Right ventricle myocardium inferior (tissue), 1 donor: ENCODE data around the gene NDUFS6. TPM values are rescaled to one million over a fixed set of nuclear protein-coding genes. Genes with fewer than 3 reads are reported as not detected.
A peak's percentile ranks its signal among the peaks of the same experiment; 100 is the strongest.

ENCODE experiments used
- ATAC-seq: fragments of 200-7000 bp; cut with Tn5 transposase; one replicate; pipeline ENCODE4 v1.9.1; 2020; ENCODE audit warnings: mild to moderate bottlenecking, moderate library complexity
- DNase-seq: peaks from one replicate; pipeline ENCODE4 v3.0.0; 2021; ENCODE audit errors: missing footprints
- intact Hi-C: fragments of 100-400 bp; cut with DNase I; formaldehyde crosslinking; loops from one replicate; pipeline ENCODE4 v1.11.0; 2022
- long read RNA-seq: library from polyadenylated mRNA; unstranded; transcript quantifications from one replicate; pipeline ENCODE4 v2.0.0, GENCODE V29; 2021
- total RNA-seq: library from RNA; stranded (reverse); fragmentation: NEBNext Ultra II Directional; extraction: Animal tissue kit (Norgen Biotek cat#: 25700); gene quantifications from one replicate; pipeline ENCODE4 v1.2.1, GENCODE V29; 2021
- donor health status: DM: no; HTN: yes; CAD: no; lungs with severe emphysema.

Gene NDUFS6
- total RNA-seq, result 134 TPM
- long read RNA-seq, transcript NDUFS6-201 (4 exons, 1,082 nt), result major isoform, 64 of 102 reads
- long read RNA-seq, partial matches to known transcripts, result 35 of 102 reads
- long read RNA-seq, other reads (novel, unspliced or antisense), result 3 of 102 reads

DNA sequence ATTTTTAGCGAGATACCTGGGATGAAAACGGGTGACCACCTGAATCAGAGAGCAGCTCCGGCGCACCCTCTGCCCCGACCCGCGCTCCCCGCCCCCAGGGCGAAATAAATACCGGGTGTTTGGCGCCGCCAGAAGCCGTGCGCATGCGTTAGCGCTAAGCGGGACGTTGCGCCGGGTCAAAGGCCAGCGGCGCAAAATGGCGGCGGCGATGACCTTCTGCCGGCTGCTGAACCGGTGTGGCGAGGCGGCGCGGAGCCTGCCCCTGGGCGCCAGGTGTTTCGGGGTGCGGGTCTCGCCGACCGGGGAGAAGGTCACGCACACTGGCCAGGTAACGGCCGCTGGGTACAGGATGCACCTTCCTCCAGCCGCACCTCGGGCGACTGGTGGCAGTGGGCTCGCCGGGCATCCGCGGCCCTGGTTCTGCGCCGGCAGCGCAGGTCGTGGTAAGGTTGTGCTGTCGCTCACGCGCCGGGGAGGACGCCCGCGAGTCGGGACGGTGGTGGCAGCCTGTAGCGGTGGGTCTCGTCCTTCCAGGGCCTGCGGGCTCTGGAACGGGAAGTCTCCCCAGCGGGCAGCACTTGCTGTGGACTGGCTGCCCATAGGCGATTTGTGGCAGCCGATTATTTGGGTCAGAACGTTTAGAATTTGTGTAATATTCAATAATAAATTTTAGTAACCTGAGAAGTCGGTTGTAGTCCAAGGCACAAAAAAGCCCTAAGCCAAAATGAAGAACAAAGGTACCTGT, at the start of gene NDUFS6:
Gene NDUFS6, plus strand, starts transcription at position 186 of the 745 bp plus-strand sequence. Its CDS starts 11 bp downstream, at position 197.
- DNase-seq, result peak; percentile 94
- intact Hi-C loops, result loop anchor here (2.0 kb wide), 2 partner anchors 39 to 145 kb away; no protein-coding TSS in a partner anchor
- ATAC-seq, result peak; percentile 74

DNA sequence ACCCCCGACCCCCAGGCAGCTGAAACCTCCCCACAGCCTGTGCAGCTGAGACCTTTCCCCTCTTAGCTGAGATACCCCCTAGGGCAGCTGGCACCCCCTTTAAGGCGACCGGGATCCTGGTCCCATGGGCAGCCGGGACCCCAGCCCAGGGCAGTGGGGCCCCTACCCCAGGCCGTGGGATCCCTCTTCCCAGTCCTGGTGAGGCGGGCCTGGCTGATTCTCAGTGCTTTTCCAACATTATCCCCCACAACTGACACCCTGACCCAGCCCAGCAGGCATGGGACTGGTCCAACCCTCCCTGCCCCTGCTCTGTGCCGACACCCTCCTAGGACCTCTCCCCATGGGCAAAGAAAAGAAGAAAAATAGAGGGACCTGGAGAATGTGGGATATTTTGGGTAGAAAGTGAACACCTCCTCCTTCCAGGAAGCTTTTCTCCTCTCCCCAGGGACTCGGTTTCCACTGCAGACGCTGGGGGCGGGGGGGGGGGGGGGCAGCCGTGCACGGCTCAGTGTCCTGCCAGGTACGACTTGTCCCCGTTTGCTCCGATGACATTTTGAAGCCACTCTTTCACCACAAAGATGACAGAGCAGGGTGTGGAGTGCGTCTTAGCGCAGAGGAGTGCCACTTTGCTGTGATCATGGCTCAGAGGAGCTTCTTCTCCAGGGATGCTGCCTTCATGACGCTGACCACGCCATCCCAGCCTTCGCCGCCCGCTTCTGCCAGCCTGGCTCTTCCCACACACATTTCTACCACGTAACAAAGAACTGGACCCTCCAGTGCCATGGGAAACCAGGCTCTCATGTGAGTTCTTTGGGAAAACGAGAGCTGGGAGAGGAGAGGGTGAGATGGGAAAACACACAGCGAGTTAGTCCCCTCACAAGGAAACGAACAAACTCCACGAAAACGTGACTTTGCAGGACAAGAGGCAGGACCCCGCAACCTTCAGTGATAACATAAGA, 49.1 kb upstream of the NDUFS6 start:
- ATAC-seq (no peak), DNase-seq (no peak)
- intact Hi-C loops, result no loop called here

DNA sequence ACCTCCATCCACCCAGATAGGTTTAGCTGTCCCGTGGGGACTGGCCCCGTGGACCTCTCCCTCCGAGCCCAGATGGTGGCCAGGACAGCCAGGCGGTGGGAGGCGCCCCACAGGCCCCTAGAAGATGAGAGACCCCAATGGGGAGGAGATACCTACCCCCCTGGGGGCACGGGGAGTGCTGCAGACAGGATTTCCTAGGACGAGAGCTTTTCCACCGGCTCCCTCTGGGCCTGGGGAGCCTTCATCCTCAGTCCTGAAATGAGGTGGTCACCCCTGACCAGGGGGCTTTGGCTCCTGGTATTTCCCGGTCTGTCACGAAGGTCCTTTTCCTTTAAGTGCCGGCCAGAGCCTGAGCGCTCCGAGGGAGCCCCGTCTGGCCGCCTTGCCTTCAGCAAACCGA, 48.3 kb upstream of the NDUFS6 start:
- intact Hi-C loops, result no loop called here
- ATAC-seq (no peak), DNase-seq (no peak)

DNA sequence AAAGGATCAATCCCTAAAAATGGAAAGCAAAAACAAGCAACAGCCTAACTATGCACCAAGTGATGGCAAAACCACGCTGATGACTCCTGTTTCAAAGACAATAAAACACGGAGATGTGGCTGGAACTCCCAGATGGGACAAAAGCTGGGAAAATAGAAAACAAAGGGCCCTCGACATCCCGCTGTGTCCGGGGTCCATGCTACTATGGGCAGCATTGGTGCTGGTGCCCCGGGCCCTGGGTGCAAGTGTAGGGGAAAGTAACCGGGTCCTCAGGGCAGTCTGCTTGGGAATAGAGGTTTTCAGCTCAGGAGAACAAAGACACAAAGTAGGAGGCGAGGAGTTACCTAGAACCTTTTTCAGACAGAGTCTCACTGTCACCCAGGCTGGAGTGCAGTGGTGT, 47.7 kb upstream of the NDUFS6 start:
- ATAC-seq, result no peak
- DNase-seq, result no peak
- intact Hi-C loops, result no loop called here

DNA sequence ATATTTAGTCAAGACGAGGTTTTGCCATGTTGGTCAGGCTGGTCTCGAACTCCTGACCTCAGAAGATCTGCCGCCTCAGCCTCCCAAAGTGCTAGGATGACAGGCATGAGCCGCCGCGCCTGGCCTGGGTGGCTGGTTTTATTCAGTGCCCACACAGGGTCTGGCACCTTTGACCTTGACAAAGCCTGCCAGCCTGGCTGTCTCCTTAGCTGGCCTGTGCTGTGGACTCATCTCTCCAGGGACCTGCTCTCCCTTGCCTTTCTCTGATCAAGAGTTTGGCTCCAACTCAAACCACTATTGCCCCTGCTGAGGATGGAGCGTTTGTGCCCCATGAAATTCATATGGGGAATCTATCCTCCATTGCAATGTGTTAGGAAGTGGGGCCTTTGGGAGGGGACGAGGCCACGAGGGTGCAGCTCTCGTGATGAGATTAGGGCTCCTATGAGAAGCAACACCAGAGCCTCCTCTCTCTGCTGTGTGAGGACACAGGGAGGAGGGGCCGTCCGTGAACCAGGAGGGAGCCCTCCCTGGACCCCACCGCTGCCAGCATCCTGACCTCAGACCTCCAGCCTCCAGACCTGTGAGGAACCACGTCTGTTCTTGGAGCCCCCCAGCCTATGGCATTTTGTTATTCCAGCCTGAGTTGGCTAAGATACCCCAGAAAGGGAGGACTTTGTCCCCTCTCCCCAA, 46.5 kb upstream of the NDUFS6 start:
- DNase-seq, result no peak
- ATAC-seq, result no peak
- intact Hi-C loops, result no loop called here

DNA sequence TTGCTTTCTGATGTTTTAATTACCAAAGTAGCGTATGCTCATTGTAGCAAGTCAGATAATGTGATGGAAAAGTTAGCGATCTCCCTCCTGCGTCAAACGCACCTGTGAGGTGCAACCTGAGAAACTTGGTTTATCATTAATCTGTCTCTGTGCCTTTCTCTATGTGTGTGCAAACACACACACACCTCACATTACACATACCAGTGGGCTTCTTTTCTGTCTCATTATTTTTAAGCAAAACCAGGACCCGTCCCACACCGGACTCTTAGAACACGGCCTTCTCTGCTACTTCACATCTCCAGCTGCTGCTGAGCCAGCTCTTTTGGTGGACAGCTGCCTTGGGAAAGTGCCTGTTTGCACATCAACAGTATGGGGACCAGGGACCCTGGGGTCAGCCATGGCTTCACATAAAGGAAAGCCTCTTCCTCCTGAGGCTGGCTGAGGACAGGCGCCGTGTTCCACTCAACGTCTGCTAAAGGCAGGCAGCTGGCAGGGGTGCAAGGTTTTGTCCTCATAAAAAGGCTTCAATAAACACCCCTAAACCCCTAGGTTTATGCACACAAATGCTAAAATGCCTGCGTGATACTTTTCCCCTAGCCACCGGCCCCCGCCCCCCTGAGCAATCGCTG, 45.8 kb upstream of the NDUFS6 start:
- ATAC-seq (no peak), DNase-seq (no peak)
- intact Hi-C loops, result no loop called here

DNA sequence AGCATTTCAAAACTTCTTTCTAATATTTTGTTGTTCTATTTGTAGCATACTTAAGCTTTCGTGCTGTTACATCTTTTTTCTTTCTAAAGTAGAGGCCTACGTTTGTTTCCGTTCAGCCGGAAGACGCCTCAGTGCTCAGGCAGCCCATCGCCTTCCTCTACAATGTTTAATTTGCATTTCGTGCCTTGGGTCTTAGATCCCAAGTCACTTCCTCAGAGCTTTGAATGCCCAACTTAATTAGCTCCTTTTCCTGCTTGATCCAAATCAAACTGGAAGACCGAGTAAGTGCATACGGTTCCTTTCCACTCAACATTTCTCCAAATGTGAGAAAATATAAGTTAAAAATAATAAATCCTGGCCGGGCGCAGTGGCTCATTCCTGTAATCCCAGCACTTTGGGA, 44.7 kb upstream of the NDUFS6 start:
- ATAC-seq, result no peak
- DNase-seq, result no peak
- intact Hi-C loops, result no loop called here

DNA sequence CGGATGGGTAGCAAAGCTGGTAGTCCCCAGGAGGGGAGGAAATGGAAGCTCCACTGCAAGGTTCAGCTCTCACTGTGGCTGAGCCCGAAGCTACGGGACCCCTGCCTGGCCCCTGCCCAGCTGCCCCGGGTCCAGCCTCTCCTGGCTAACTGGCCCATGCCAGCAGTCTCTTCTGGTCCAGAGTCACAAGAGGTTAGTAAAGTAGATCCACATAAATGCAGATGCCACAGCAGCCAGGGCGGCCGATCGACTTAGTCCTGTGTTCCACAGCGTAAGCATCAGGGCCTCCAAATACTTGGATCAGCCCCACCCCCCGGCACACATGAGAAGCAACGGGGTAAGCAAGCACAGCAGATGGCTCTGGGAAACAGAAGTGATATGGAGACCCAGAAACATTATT, 43.7 kb upstream of the NDUFS6 start:
- ATAC-seq, result no peak
- no peak for DNase-seq
- intact Hi-C loops, result no loop called here

DNA sequence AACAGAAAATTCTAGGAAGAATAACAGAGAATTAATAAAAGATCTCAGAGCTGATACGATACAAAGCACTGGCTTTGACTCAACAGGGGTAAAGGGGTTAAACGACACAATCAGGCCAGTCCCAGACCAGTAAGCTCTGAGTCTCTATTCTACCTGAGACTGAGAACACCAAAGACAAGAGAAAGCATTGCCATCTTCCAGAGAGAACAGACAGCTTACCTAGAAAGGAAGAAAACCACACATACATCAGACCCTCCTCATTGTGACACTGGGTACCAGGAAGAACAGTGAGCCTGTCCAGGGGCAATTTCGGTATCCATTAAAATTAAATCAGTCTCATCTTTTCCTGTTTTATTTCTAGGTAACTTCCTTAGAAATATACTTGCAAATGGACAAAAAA, 42.6 kb upstream of the NDUFS6 start:
- ATAC-seq (no peak), DNase-seq (no peak)
- intact Hi-C loops, result no loop called here

DNA sequence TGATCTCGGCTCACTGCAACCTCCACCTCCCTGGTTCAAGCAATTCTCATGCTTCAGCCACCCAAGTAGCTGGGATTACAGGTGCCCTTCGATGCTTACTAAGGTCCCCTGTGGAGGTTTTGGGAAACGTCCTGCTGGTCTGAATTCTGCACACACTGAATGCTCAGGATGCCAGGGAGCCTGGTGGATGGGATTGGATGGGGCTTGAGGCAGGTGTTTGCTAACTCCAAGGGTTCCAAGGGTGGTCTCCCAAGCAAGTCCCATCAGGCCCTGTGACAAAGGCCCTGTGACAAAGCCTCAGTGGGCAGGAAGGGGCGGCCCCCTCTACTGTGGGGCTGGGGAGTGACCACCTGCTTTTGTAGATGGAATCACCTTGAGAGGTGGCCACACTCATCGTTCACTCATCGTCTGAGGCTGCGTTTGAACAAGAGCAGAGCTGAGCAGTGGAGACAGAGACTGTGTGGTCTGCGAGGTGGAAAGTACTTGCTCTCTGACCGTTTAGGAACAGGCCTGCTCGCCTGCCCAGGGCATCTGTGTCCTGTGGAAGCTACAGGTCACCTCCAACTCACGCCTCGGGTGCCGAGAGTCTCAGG, 41.7 kb upstream of the NDUFS6 start:
- no peak for ATAC-seq
- intact Hi-C loops, result no loop called here

DNA sequence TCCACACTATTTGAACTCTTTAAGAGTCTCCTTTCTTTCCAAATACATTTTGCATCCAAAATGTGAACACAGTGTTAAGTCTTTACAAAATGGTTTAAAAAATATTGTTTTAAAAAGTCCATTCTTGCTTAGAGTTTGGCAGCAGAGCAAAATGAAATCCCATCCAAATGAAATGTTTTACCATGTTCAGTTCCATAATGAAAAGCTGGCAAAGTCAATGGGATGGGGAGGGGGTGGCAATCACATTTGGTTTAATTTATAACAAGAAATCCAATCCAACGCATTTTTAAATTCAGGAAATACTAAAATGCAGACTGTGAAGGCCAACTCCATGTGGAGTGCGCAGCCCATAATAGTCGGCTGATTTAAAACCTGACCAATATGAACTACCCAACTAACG, 41.0 kb upstream of the NDUFS6 start:
- intact Hi-C loops, result loop anchor here (5.0 kb wide), 1 partner anchor 277 kb away; no protein-coding TSS in a partner anchor
- ATAC-seq (no peak), DNase-seq (no peak)

More for the DNA sequence above, 41.7 kb upstream of the NDUFS6 start:
- no peak for DNase-seq

DNA sequence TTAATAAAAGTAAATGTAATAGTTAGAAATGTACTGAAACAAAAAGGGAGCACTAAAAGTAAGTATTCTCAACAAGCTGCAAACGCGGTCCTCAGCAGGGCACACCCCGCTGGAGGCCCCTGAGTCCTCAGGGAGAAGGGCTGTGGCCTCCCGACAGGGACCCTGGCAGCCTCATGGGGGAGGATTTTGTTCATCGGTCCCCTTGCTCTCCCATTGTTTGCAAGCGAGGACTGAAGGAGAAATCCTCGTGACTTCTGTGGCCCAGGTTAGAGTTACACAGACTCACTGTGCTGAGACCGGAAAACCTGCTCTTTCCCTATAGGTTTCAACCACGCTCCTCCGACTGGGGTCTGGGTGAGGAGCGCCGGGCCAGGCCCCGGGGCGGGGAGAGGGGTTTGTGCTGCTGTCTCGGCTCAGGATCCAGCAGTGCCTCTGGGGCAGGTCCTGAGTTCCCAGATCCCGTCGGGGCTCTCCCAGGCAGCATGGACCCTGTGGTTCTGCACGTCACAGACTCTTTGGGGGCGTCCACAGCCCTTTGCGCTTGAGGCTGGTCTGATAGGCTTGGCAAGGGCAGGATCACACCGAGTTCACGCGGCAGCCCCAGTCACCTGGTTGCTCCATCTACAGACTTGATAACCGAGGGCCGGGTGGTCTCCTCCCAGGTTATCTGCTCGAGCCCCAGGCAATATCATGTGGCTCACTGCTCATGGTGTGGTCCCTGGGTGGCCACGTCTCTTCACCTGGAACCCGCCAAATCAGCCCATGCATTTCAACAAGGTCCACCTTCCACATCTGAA, 40.4 kb upstream of the NDUFS6 start:
- DNase-seq (no peak), ATAC-seq (no peak)
- intact Hi-C loops, result loop anchor here (5.0 kb wide), 1 partner anchor 276 kb away; no protein-coding TSS in a partner anchor

DNA sequence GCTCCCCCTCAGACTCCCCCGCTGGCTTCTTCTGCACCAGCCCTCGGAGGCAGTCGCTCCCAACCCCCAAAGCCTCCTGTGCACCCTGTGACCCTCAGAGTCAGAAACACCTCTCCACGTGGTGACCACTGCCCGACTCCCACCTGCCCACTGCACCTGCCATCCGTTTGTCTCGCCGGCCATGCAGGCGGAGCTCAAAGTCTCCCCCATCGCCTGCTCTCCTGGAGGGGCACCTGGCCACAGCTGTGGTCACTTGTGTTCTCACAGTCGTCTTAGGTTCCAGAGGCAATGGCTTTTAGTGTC, 39.8 kb upstream of the NDUFS6 start:
- intact Hi-C loops, result loop anchor here (5.0 kb wide), 1 partner anchor 276 kb away; no protein-coding TSS in a partner anchor
- DNase-seq (no peak), ATAC-seq (no peak)

DNA sequence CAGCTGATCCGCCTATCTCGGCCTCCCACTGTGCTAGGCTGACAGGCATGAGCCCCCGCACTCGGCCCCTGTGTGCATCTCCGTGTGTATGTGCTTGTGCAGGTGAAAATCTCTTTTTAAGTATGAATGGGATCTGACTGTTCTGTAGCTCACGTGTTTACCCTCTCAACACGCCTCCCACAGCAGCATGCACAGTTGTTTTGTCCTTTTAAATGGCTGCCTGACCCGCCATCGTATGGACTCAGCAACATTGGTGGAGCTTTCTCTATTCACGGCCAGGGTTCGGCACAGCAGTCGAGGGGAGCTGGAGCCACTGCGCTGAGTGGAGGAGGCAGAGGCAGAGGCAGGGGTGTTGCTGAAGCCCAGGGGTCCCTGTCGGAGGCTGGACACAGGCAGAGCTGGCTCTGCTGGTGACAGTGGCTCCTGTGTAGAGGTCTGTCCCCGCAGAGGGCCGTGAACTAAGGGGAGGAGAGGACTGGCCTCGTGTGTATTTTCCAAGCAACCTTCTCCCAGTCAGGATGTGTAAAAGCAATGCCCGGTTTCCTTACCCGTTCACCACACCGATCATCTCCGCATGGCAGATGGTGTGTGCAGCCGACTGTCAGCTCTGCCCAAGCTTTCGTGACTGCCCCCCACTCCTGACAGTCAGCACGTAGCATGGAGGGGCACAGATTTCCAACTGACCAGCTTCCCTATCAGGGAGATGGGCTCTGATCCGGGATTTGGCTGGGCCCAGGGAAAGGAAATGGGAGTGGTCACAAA, 38.9 kb upstream of the NDUFS6 start:
- intact Hi-C loops, result loop anchor here (5.0 kb wide), 1 partner anchor 275 kb away; no protein-coding TSS in a partner anchor
- ATAC-seq, result no peak
- no peak for DNase-seq

DNA sequence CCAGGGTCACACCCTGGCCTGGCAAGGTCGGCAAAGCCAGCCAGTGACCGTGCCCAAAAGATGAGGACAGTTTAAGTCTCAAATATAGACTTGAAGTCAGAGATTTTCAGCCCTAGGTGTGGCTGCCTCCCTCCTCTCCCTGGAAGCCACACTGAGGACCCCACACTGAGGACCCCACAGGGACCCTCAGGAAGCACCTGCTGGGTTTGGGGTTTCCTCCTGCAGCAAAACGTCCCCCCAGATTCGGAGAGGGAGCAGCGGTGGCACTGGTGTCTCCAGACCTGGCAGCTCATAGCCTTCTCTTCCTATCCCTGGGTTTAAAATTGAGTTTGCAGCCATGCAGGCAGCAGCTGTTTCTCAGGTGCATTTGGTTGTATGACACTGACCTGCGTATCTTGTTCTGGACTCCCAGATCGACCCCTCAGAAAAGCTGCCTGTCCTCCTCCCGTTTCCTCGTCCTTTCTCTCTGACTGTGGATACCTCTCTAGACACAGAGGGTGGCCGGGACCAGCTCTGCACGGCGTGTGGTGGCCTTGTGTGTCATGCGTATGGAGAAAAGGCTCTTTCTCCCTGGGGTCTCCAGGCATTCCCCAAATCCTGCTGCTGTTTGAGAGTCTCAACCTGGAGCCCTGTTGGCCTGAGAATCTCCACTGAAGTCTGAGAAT, 38.2 kb upstream of the NDUFS6 start:
- DNase-seq (no peak), ATAC-seq (no peak)
- intact Hi-C loops, result loop anchor here (5.0 kb wide), 1 partner anchor 274 kb away; no protein-coding TSS in a partner anchor

DNA sequence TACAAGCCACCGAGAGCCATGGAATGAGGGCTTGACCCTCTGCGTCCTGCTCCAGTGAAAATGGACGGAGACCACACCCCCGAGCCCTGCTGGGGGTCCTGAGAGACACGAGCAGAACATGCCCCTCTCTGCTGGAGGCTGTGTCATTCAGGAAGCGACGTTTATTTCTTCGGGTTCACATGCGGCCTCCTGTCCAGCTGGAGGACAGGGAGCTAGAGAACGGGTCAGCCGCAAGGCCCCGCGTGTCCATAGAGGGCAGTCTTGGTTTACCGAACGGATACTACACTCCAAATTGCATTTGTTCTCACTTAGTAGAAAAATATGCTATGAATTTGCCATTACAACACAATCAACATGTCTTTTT, 37.7 kb upstream of the NDUFS6 start:
- peak; percentile 61 for ATAC-seq
- no peak for DNase-seq
- intact Hi-C loops, result loop anchor here (5.0 kb wide), 1 partner anchor 274 kb away; no protein-coding TSS in a partner anchor
